BJ (cell line): ENCODE data around the gene ANKRD11. TPM values are rescaled to one million over a fixed set of nuclear protein-coding genes. Genes with fewer than 3 reads are reported as not detected.

Source experiments
- CTCF ChIA-PET: fragments of 350-600 bp; formaldehyde crosslinking; extraction: SDS; loops from one replicate; lab custom pipeline; 2021; ENCODE audit warnings: antibody characterized with exemption, inconsistent platforms; lab: Yijun Ruan, JAX
- POLR2A ChIA-PET: fragments of 300-600 bp; sonication (Branson Sonifier 250); formaldehyde crosslinking; extraction: SDS; loops from one replicate; lab custom pipeline; 2021; ENCODE audit warnings: antibody characterized with exemption; lab: Charles Lee
- DNase-seq: peaks from one replicate; pipeline ENCODE4 v3.0.0-alpha.2; 2011; ENCODE audit warnings: low read depth
- H3K27me3 ChIP-seq: 2 replicates; pipeline ENCODE4 v1.6.0; 2011; ENCODE audit warnings: low read length; ENCODE audit not compliant: control insufficient read depth, insufficient read depth
- H3K36me3 ChIP-seq: 2 replicates; pipeline ENCODE4 v1.5.1; 2011; ENCODE audit warnings: low read length; ENCODE audit not compliant: control insufficient read depth, insufficient read depth
- H3K4me3 ChIP-seq: 2 replicates; pipeline ENCODE4 v1.5.1; 2011; ENCODE audit warnings: low read depth, mild to moderate bottlenecking, control low read depth, low read length
- polyA plus RNA-seq: library from polyadenylated mRNA; depleted of rRNA; stranded (reverse); fragments of >200 nt; gene quantifications from 2 replicates; pipeline ENCODE4 v1.2.3, GENCODE V29; 2011
- TF ChIP-seq, protein P1 (sequence below): IDR thresholded peaks from 2 replicates; pipeline ENCODE4 v1.5.1; 2011; ENCODE audit warnings: low read depth, mild to moderate bottlenecking, control low read depth, inconsistent platforms, low read length, moderate library complexity; ENCODE audit not compliant: insufficient read depth

ANKRD11 gene
- polyA plus RNA-seq, 1 experiment, result 61.8 TPM

DNA sequence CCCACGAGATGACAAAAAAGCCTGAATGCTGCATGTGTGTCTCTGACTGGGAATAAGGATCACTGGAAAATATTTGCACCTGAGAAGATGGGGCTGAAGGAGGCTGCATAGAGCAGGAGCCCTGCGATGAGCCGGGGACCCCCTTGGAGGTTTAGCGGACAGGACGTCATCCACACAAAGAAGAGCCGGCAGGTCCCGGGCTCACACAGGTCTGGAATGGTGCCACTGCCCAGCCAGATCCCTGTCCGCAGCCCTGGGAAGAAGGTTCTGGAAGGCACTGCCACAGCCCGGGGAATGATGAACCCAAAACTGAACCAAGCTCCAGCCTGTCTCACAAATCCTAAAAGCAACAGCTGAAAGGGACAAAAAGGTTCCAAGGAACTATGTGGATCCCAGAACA lies 101.8 kb downstream of the ANKRD11 start:
- TF ChIP-seq, protein P1, sequence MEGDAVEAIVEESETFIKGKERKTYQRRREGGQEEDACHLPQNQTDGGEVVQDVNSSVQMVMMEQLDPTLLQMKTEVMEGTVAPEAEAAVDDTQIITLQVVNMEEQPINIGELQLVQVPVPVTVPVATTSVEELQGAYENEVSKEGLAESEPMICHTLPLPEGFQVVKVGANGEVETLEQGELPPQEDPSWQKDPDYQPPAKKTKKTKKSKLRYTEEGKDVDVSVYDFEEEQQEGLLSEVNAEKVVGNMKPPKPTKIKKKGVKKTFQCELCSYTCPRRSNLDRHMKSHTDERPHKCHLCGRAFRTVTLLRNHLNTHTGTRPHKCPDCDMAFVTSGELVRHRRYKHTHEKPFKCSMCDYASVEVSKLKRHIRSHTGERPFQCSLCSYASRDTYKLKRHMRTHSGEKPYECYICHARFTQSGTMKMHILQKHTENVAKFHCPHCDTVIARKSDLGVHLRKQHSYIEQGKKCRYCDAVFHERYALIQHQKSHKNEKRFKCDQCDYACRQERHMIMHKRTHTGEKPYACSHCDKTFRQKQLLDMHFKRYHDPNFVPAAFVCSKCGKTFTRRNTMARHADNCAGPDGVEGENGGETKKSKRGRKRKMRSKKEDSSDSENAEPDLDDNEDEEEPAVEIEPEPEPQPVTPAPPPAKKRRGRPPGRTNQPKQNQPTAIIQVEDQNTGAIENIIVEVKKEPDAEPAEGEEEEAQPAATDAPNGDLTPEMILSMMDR, result no peak
- Histone ChIP-seq H3K27me3 (no peaks in the 10 kb centered on the region), H3K4me3 (no peak overlapping the region), H3K36me3 (no peaks in the 10 kb centered on the region; the same call in 1 of the 2 replicates)
- DNase-seq, result no peak
- CTCF ChIA-PET, result no interaction called here
- POLR2A ChIA-PET, result no interaction called here

GRCh38 chr16:89386306-89387185 lies 103.8 kb downstream of the ANKRD11 start:
- DNase-seq, result no peak
- no peaks in the 10 kb centered on the region; the same call in none of the 2 replicates for H3K36me3 ChIP-seq
- POLR2A ChIA-PET, result no interaction called here
- no peaks in the 10 kb centered on the region for H3K27me3 ChIP-seq
- TF ChIP-seq, protein P1, result no peak
- no peak overlapping the region for H3K4me3 ChIP-seq
- CTCF ChIA-PET, result no interaction called here

- Histone ChIP-seq H3K4me3 (no peak overlapping the region), H3K36me3 (no peaks in the 10 kb centered on the region; the same call in none of the 2 replicates), H3K27me3 (no peaks in the 10 kb centered on the region)
- ChIA-PET CTCF (no interaction called here), POLR2A (no interaction called here)
- TF ChIP-seq, protein P1, result no peak
- DNase-seq, result no peak
Measured at GRCh38 chr16:89385712-89386111, 104.6 kb downstream of the ANKRD11 start.

DNA sequence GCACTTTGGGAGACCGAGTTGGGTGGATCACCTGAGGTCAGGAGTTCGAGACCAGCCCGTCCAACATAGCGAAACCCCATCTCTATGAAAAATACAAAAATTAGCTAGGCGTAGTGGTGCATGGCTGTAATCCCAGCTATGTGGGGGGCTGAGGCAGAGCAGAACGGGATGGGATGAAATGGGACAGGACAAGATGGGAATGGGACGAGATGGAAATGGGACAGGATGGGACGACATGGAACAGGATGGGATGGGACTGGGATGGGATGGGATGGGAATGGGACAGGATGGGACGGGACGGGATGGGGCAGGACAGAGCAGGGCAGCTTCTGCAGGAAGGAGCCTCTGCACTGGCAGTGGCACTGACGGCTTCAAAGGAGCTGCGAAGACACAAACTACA lies 106.1 kb downstream of the ANKRD11 start:
- no peaks in the 10 kb centered on the region; the same call in 1 of the 2 replicates for H3K36me3 ChIP-seq
- ChIA-PET POLR2A (no interaction called here), CTCF (interaction anchor here (1.1 kb wide), 1 partner anchor 9 kb away, joined by 4 read pairs; no protein-coding TSS in a partner anchor)
- no peaks in the 10 kb centered on the region for H3K27me3 ChIP-seq
- TF ChIP-seq, protein P1, result no peak
- DNase-seq, result no peak
- no peak overlapping the region for H3K4me3 ChIP-seq
